H9 (cell line): ENCODE data around the gene LSM8. TPM values are rescaled to one million over a fixed set of nuclear protein-coding genes. Genes with fewer than 3 reads are reported as not detected.

ENCODE experiments used
- DNase-seq: peaks from one replicate; pipeline ENCODE4 v3.0.0-alpha.2; 2017
- H2AFZ ChIP-seq: one replicate; pipeline ENCODE4 v1.6.1; 2013; ENCODE audit warnings: mild to moderate bottlenecking, low read length, control low read depth, moderate library complexity
- H2AK5ac ChIP-seq: 2 replicates; pipeline ENCODE4 v1.6.1; 2013; ENCODE audit warnings: low read length, control low read depth, mixed read lengths; ENCODE audit not compliant: insufficient read length
- H2BK120ac ChIP-seq: one replicate; pipeline ENCODE4 v1.6.1; 2013; ENCODE audit warnings: low read depth, mild to moderate bottlenecking, low read length, control low read depth, inconsistent platforms; ENCODE audit not compliant: poor library complexity, severe bottlenecking
- H2BK12ac ChIP-seq: 2 replicates; pipeline ENCODE4 v1.6.1; 2013; ENCODE audit warnings: low read length, control low read depth, mixed read lengths, low read depth; ENCODE audit not compliant: insufficient read length
- H2BK15ac ChIP-seq: 2 replicates; pipeline ENCODE4 v1.6.1; 2013; ENCODE audit warnings: low read depth, low read length, control low read depth
- H2BK20ac ChIP-seq: one replicate; pipeline ENCODE4 v1.6.1; 2013; ENCODE audit warnings: low read depth, mild to moderate bottlenecking, low read length, control low read depth, inconsistent platforms; ENCODE audit not compliant: poor library complexity, severe bottlenecking
- H2BK5ac ChIP-seq: 2 replicates; pipeline ENCODE4 v1.6.1; 2013; ENCODE audit warnings: low read length, control low read depth, mixed read lengths; ENCODE audit not compliant: insufficient read length
- H3K14ac ChIP-seq: 2 replicates; pipeline ENCODE4 v1.6.1; 2013; ENCODE audit warnings: low read length, control low read depth; ENCODE audit not compliant: insufficient read depth
- H3K18ac ChIP-seq: 2 replicates; pipeline ENCODE4 v1.6.1; 2013; ENCODE audit warnings: low read depth, mild to moderate bottlenecking, mixed read lengths, low read length, control low read depth; ENCODE audit not compliant: insufficient read length
- H3K23ac ChIP-seq: 2 replicates; pipeline ENCODE4 v1.6.1; 2013; ENCODE audit warnings: low read length, control low read depth, mixed read lengths, low read depth; ENCODE audit not compliant: insufficient read length
- H3K23me2 ChIP-seq: 2 replicates; pipeline ENCODE4 v1.6.1; 2013; ENCODE audit warnings: low read depth, mild to moderate bottlenecking, mixed read lengths, low read length, control low read depth; ENCODE audit not compliant: insufficient read length, poor library complexity, severe bottlenecking
- H3K27ac ChIP-seq: 2 replicates; pipeline ENCODE4 v1.5.1; 2013; ENCODE audit warnings: low read length, control low read depth, mixed read lengths, low read depth; ENCODE audit not compliant: insufficient read length
- H3K27me3 ChIP-seq: 2 replicates; pipeline ENCODE4 v1.6.1; 2013; ENCODE audit warnings: low read length, control low read depth, inconsistent platforms; ENCODE audit not compliant: insufficient read depth
- H3K4ac ChIP-seq: 2 replicates; pipeline ENCODE4 v1.6.1; 2013; ENCODE audit warnings: low read depth, mild to moderate bottlenecking, control low read depth, inconsistent platforms, low read length, moderate library complexity
- H3K4me1 ChIP-seq: 2 replicates; pipeline ENCODE4 v1.6.1; 2013; ENCODE audit warnings: low read length, control low read depth, inconsistent platforms; ENCODE audit not compliant: insufficient read depth
- H3K4me2 ChIP-seq: 2 replicates; pipeline ENCODE4 v1.6.1; 2013; ENCODE audit warnings: low read length, control low read depth, mixed read lengths; ENCODE audit not compliant: insufficient read length, insufficient read depth
- H3K56ac ChIP-seq: 2 replicates; pipeline ENCODE4 v1.6.1; 2013; ENCODE audit warnings: low read depth, mild to moderate bottlenecking, mixed read lengths, low read length, control low read depth; ENCODE audit not compliant: insufficient read length
- H3K79me1 ChIP-seq: 2 replicates; pipeline ENCODE4 v1.6.1; 2013; ENCODE audit warnings: low read depth, mild to moderate bottlenecking, moderate library complexity, low read length, control low read depth, inconsistent platforms; ENCODE audit not compliant: insufficient read depth, poor library complexity, severe bottlenecking
- H3K79me2 ChIP-seq: 2 replicates; pipeline ENCODE4 v1.6.1; 2013; ENCODE audit warnings: low read length, control low read depth, inconsistent platforms; ENCODE audit not compliant: insufficient read depth
- H3K9ac ChIP-seq: 2 replicates; pipeline ENCODE4 v1.6.1; 2013; ENCODE audit warnings: low read length, control low read depth, mixed read lengths; ENCODE audit not compliant: insufficient read length; ENCODE audit errors: extremely low read depth
- H3K9me3 ChIP-seq: one replicate; pipeline ENCODE4 v1.6.1; 2013; ENCODE audit warnings: low read depth, low read length, inconsistent platforms; ENCODE audit not compliant: control insufficient read depth
- H3T11ph ChIP-seq: one replicate; pipeline ENCODE4 v1.6.1; 2013; ENCODE audit warnings: mild to moderate bottlenecking, low read length, control low read depth, inconsistent platforms
- H4K20me1 ChIP-seq: one replicate; pipeline ENCODE4 v1.6.1; 2013; ENCODE audit not compliant: control insufficient read depth, insufficient read length, insufficient read depth
- H4K5ac ChIP-seq: 2 replicates; pipeline ENCODE4 v1.6.1; 2013; ENCODE audit warnings: low read depth, mild to moderate bottlenecking, mixed read lengths, low read length, control low read depth; ENCODE audit not compliant: insufficient read length
- H4K8ac ChIP-seq: replicated peaks from 2 replicates; pipeline ENCODE4 v1.6.1; 2013; ENCODE audit warnings: low read length, control low read depth, mixed read lengths, low read depth; ENCODE audit not compliant: insufficient read length
- H4K91ac ChIP-seq: 2 replicates; pipeline ENCODE4 v1.6.1; 2013; ENCODE audit warnings: low read depth, mild to moderate bottlenecking, moderate library complexity, mixed read lengths, low read length, control low read depth; ENCODE audit not compliant: insufficient read length
- H3K27ac Mint-ChIP-seq, 3 experiments: 2 replicates in 2 of 3; 3 replicates in 1 of 3; pipeline ENCODE4 v1.8.0; 2020 to 2021; ENCODE audit warnings: mixed read lengths in 3 of 3, mild to moderate bottlenecking in 1 of 3, moderate library complexity in 1 of 3
- H3K27me3 Mint-ChIP-seq: 2 replicates; pipeline ENCODE4 v1.8.0; 2021; ENCODE audit warnings: low read depth, mild to moderate bottlenecking, moderate library complexity, mixed read lengths
- H3K36me3 Mint-ChIP-seq, 3 experiments: 2 replicates in 2 of 3; 3 replicates in 1 of 3; pipeline ENCODE4 v1.8.0; 2020 to 2021; ENCODE audit warnings: low read depth in 3 of 3, mixed read lengths in 3 of 3; ENCODE audit not compliant: insufficient read depth in 1 of 3
- H3K4me1 Mint-ChIP-seq, 2 experiments: 2 replicates each; pipeline ENCODE4 v1.8.0; 2020; ENCODE audit warnings: mixed read lengths in 2 of 2
- H3K4me3 Mint-ChIP-seq, 2 experiments: 2 replicates in 1 of 2; 3 replicates in 1 of 2; pipeline ENCODE4 v1.8.0; 2020 to 2021; ENCODE audit warnings: mild to moderate bottlenecking in 2 of 2, mixed read lengths in 2 of 2, moderate library complexity in 1 of 2
- H3K9me3 Mint-ChIP-seq, 2 experiments: 2 replicates in 1 of 2; 3 replicates in 1 of 2; pipeline ENCODE4 v1.8.0; 2020; ENCODE audit warnings: mild to moderate bottlenecking in 2 of 2, mixed read lengths in 2 of 2, moderate library complexity in 1 of 2
- CTCF ChIP-seq: fragments of 200-600 bp; sonication (generic); conservative IDR thresholded peaks from 3 replicates; pipeline ENCODE4 v1.8.0; 2021; ENCODE audit warnings: antibody characterized with exemption, mild to moderate bottlenecking
- WGBS: extraction: QIAGEN DNeasy Blood & Tissue Kit; methylation state at CpG from one replicate; pipeline ENCODE4 v1.1.7; 2013; ENCODE audit warnings: missing lambda C conversion rate, low lambda C conversion rate, mixed read lengths; ENCODE audit not compliant: insufficient read length; ENCODE audit errors: extremely low coverage; 5-methylcytosine and 5-hydroxymethylcytosine counted together
- total RNA-seq: library from RNA; stranded (reverse); gene quantifications from 2 replicates; pipeline ENCODE4 v1.2.1, GENCODE V29; 2021

LSM8 gene
- total RNA-seq, 1 experiment from 2014 or later, result 51.8 TPM

- H3T11ph ChIP-seq, result no peak overlapping the region
- Mint-ChIP-seq H3K27me3 (no peaks in the 10 kb centered on the region), H3K27ac (no peak overlapping the region), H3K4me1 (peaks cover 4% of the 10 kb centered on the region in 2 experiments; a peak in 3 of 4 replicates), H3K36me3 (no peaks in the 10 kb centered on the region; a peak in 1 of 7 replicates), H3K4me3 (no peak overlapping the region), H3K9me3 (no peaks in the 10 kb centered on the region)
- WGBS, result no CpG with 5 or more reads among the region's 1 CpG
- H4K20me1 ChIP-seq, result no peaks in the 10 kb centered on the region
- H3K9ac ChIP-seq, result no peak overlapping the region
- no peak overlapping the region for H3K27ac ChIP-seq
- H2BK15ac ChIP-seq, result no peak overlapping the region
- H3K9me3 ChIP-seq, result no peaks in the 10 kb centered on the region
- no peaks in the 10 kb centered on the region for H3K4me1 ChIP-seq
- no peak overlapping the region for H4K5ac ChIP-seq
- H3K79me1 ChIP-seq, result no peaks in the 10 kb centered on the region
- no peaks in the 10 kb centered on the region for H3K23me2 ChIP-seq
- H3K4me2 ChIP-seq, result no peak overlapping the region
- no peak overlapping the region for H2BK20ac ChIP-seq
- no peak overlapping the region for H2BK120ac ChIP-seq
- H4K91ac ChIP-seq, result no peak overlapping the region
- H2BK5ac ChIP-seq, result no peak overlapping the region
- H3K56ac ChIP-seq, result no peak overlapping the region
- H3K4ac ChIP-seq, result no peak overlapping the region
- no peak overlapping the region for H4K8ac ChIP-seq
- no peak overlapping the region for H2AK5ac ChIP-seq
- no peak overlapping the region for H3K18ac ChIP-seq
- H3K27me3 ChIP-seq, result no peaks in the 10 kb centered on the region
- no peak for DNase-seq
- H3K23ac ChIP-seq, result no peak overlapping the region
- H3K14ac ChIP-seq, result no peak overlapping the region
- TF ChIP-seq CTCF, result no peak
- H3K79me2 ChIP-seq, result no peaks in the 10 kb centered on the region
- no peak overlapping the region for H2AFZ ChIP-seq
- no peak overlapping the region for H2BK12ac ChIP-seq
Observed at GRCh38 chr7:118140468-118140867, 43.5 kb upstream of the LSM8 start.
